Esophagus mucosa (tissue), 1 donor: Measurements from ENCODE around the gene KCNK6. TPM values are rescaled to one million over a fixed set of nuclear protein-coding genes. Genes with fewer than 3 reads are reported as not detected.
"Not testable (repeated sequence)": the region's sequence is repeated elsewhere in the genome, so short reads cannot be mapped to it uniquely, and the experiment has no call there.

Experiments used
- ATAC-seq: fragments of 200-7000 bp; cut with Tn5 transposase; one replicate; pipeline ENCODE4 v1.9.1; 2020
- total RNA-seq: library from RNA; stranded (reverse); gene quantifications from one replicate; pipeline ENCODE4 v1.2.4, GENCODE V29; 2023
- donor health status: DM: yes; HTN: yes; CAD: no.

Gene KCNK6
- total RNA-seq, 1 donor from 2014 or later: 22.8 TPM

GRCh38 chr19:38362076-38362945 is 42.7 kb downstream of the KCNK6 start:
- ATAC-seq: peak; percentile 88

GRCh38 chr19:38362946-38363688 is 43.5 kb downstream of the KCNK6 start:
- ATAC-seq: not testable (repeated sequence)

GRCh38 chr19:38367041-38367440 is 47.4 kb downstream of the KCNK6 start:
- ATAC-seq: no peak

- ATAC-seq: no peak
Measured at GRCh38 chr19:38369584-38369983, 49.9 kb downstream of the KCNK6 start.

- ATAC-seq: no peak
Measured at GRCh38 chr19:38370299-38370698, 50.7 kb downstream of the KCNK6 start.

- no peak for ATAC-seq
Measured at GRCh38 chr19:38371081-38371480, 51.4 kb downstream of the KCNK6 start.

GRCh38 chr19:38373907-38374331 is 54.3 kb downstream of the KCNK6 start:
- no peak for ATAC-seq

GRCh38 chr19:38374332-38375097 is 54.9 kb downstream of the KCNK6 start, which contains the start of gene PSMD8:
Gene PSMD8 (plus strand): TSS chr19:38374571. CDS start chr19:38374602, 31 bp downstream.
- ATAC-seq: peak; percentile 98

GRCh38 chr19:38375098-38375493 is 55.5 kb downstream of the KCNK6 start:
- peak; percentile 6 for ATAC-seq

GRCh38 chr19:38375748-38376147 is 56.1 kb downstream of the KCNK6 start:
- no peak for ATAC-seq

GRCh38 chr19:38376576-38376975 is 56.9 kb downstream of the KCNK6 start:
- no peak for ATAC-seq

GRCh38 chr19:38377052-38377451 is 57.4 kb downstream of the KCNK6 start:
- ATAC-seq: no peak

GRCh38 chr19:38378866-38379265 is 59.2 kb downstream of the KCNK6 start:
- no peak for ATAC-seq

GRCh38 chr19:38381138-38381537 is 61.5 kb downstream of the KCNK6 start:
- no peak for ATAC-seq

Other genes starting within 250 kb of the KCNK6 start
- 0.16 TPM for gene DPF1, start 95.6 kb upstream of the KCNK6 start, total RNA-seq
- gene PPP1R14A, start 63.5 kb upstream of the KCNK6 start, total RNA-seq: 2.8 TPM
- 356 TPM for gene SPINT2, start 55.3 kb upstream of the KCNK6 start, total RNA-seq
- gene C19orf33, start 15.6 kb upstream of the KCNK6 start, total RNA-seq: 272 TPM
- 43.1 TPM for gene YIF1B, start 3.9 kb upstream of the KCNK6 start, total RNA-seq
- 2.0 TPM for gene CATSPERG, start 16.0 kb downstream of the KCNK6 start, total RNA-seq
- 154 TPM for gene PSMD8, start 54.7 kb downstream of the KCNK6 start, total RNA-seq
- not detected for gene GGN, start 68.2 kb downstream of the KCNK6 start, total RNA-seq
- 0.56 TPM for gene SPRED3, start 68.9 kb downstream of the KCNK6 start, total RNA-seq
- 20.8 TPM for gene FAM98C, start 83.2 kb downstream of the KCNK6 start, total RNA-seq
- 0.24 TPM for gene RASGRP4, start 106.4 kb downstream of the KCNK6 start, total RNA-seq
- 6.4 TPM for gene RYR1, start 113.8 kb downstream of the KCNK6 start, total RNA-seq